Measurements from ENCODE around the gene BEST2.
A peak's percentile ranks its signal among the peaks of the same experiment; 100 is the strongest.

The BEST2 gene

DNA sequence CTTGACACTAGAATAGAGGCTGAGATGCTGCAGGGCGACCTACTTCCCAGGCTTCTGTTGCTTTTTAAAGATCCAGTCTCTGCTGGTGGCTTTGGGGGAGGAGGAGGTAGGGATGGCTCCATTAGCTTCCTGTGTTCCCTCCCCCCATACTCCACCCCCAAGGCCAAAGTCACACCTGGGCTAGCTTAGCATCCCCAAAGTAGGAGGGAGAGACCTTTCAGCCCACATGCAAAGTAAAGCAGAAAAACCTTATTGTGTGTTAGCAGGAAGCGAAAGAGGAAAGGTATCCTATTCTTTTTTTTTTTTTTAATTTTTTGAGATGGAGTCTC is 24.6 kb upstream of the BEST2 start:
- H3K4me1 Mint-ChIP-seq: peaks cover 20% of the 10 kb centered on the region
- peak overlapping the region in 2 of 3 experiments; percentile 65 to 71 for H3K27ac Mint-ChIP-seq
- H3K4me3 Mint-ChIP-seq: peak overlapping the region; percentile 65 to 82 (median 77)
- H3K27me3 Mint-ChIP-seq (ENCODE audit: low read depth): no peaks in the 10 kb centered on the region
- TF ChIP-seq, protein P1, sequence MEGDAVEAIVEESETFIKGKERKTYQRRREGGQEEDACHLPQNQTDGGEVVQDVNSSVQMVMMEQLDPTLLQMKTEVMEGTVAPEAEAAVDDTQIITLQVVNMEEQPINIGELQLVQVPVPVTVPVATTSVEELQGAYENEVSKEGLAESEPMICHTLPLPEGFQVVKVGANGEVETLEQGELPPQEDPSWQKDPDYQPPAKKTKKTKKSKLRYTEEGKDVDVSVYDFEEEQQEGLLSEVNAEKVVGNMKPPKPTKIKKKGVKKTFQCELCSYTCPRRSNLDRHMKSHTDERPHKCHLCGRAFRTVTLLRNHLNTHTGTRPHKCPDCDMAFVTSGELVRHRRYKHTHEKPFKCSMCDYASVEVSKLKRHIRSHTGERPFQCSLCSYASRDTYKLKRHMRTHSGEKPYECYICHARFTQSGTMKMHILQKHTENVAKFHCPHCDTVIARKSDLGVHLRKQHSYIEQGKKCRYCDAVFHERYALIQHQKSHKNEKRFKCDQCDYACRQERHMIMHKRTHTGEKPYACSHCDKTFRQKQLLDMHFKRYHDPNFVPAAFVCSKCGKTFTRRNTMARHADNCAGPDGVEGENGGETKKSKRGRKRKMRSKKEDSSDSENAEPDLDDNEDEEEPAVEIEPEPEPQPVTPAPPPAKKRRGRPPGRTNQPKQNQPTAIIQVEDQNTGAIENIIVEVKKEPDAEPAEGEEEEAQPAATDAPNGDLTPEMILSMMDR (IDR thresholded peaks at IDR 0.05; ENCODE audit: unreplicated experiment in 3 of 3): no peak
- H3K9me3 Mint-ChIP-seq: no peaks in the 10 kb centered on the region
- peaks cover 26% of the 10 kb centered on the region for H3K36me3 Mint-ChIP-seq (ENCODE audit: low read depth)

DNA sequence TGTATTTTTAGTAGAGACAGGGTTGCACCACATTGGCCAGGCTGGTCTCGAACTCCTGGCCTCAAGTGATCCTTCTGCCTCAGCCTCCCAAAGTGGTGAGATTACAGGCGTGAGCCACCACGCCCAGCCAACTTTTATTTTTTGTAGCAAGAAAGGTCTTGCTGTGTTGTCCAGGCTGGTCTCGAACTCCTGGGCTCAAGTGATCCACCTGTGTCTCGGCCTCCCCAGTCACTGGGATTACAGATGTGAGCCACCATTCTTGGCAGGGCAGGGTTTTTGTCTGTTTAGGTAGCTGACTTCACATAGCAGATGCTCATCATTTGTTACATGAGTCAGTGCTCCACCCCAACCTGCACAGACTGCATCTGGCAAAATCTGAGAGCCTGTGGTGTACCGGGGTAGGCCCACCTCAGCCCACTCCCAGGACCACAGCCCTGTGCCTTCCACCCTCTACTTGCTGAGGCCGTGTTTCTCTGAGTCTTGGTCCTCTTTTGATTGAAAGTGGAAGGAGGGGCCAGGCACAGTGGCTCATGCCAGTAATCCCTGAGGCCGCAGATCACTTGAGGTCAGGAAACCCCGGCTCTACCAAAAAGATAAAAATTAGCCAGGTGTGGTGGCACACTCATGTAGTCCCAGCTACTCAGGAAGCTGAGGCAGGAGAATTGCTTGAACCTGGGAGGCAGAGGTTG is 23.7 kb upstream of the BEST2 start:
- H3K9me3 Mint-ChIP-seq: no peaks in the 10 kb centered on the region

DNA sequence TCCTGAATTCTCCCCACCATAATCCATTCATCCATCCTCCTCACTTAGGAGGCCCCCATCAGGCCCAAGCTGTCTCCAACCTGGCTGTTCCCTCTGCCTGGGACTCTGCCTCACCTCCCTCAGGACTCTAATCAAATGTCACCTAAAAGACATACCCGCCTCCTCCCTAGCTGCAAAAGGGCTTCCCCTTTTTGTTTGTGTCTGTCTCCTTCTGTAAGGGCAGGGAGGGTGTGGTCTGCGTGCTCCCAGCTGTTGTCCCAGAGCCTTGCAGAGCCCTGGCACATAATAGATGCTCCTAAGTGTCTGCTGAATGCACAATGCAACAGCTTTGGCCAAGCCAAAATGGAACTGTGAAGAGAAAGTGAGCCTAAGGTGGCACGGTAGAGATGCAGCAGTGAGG is 21.5 kb upstream of the BEST2 start:
- Mint-ChIP-seq H3K9me3 (no peaks in the 10 kb centered on the region), H3K4me3 (peak overlapping the region; percentile 40 to 75 (median 74)), H3K36me3 (ENCODE audit: low read depth) (peaks cover 34% of the 10 kb centered on the region), H3K27ac (peak overlapping the region in 1 of 3 experiments; percentile 65), H3K27me3 (ENCODE audit: low read depth) (no peaks in the 10 kb centered on the region), H3K4me1 (peaks cover 30% of the 10 kb centered on the region)
- TF ChIP-seq, protein P1 (IDR thresholded peaks at IDR 0.05; ENCODE audit: unreplicated experiment in 3 of 3): no peak

More for the DNA sequence above, 23.7 kb upstream of the BEST2 start:
- H3K4me3 Mint-ChIP-seq: no peak overlapping the region
- peaks cover 27% of the 10 kb centered on the region for H3K4me1 Mint-ChIP-seq
- no peaks in the 10 kb centered on the region for H3K27me3 Mint-ChIP-seq (ENCODE audit: low read depth)
- TF ChIP-seq, protein P1 (IDR thresholded peaks at IDR 0.05; ENCODE audit: unreplicated experiment in 3 of 3): no peak
- H3K27ac Mint-ChIP-seq: no peak overlapping the region
- peaks cover 30% of the 10 kb centered on the region for H3K36me3 Mint-ChIP-seq (ENCODE audit: low read depth)

DNA sequence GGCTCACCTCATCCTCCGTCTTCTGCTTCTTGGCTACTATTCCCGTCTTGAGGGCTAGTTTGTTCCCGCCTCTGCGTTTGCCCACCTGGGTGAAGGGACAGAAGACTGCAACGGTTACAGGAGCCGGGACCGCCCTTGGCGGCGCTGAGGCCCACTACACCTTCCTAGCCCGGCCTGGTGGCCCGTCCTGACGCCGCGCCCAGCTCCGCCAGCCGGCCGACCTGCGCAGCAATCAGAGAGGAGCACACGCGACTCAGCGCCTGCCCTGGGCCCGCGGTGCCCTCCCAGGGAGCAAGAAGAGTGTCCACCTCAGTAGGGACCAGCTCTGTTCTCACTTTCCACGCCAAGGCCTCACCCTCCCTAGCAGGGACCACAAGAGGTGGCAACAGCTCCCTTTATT is 20.3 kb upstream of the BEST2 start:
- Mint-ChIP-seq H3K9me3 (no peaks in the 10 kb centered on the region), H3K27ac (no peak overlapping the region), H3K4me1 (peaks cover 30% of the 10 kb centered on the region), H3K36me3 (ENCODE audit: low read depth) (peaks cover 34% of the 10 kb centered on the region), H3K4me3 (peak overlapping the region in 1 of 3 experiments; percentile 34), H3K27me3 (ENCODE audit: low read depth) (no peaks in the 10 kb centered on the region)
- TF ChIP-seq, protein P1 (IDR thresholded peaks at IDR 0.05; ENCODE audit: unreplicated experiment in 3 of 3): no peak

DNA sequence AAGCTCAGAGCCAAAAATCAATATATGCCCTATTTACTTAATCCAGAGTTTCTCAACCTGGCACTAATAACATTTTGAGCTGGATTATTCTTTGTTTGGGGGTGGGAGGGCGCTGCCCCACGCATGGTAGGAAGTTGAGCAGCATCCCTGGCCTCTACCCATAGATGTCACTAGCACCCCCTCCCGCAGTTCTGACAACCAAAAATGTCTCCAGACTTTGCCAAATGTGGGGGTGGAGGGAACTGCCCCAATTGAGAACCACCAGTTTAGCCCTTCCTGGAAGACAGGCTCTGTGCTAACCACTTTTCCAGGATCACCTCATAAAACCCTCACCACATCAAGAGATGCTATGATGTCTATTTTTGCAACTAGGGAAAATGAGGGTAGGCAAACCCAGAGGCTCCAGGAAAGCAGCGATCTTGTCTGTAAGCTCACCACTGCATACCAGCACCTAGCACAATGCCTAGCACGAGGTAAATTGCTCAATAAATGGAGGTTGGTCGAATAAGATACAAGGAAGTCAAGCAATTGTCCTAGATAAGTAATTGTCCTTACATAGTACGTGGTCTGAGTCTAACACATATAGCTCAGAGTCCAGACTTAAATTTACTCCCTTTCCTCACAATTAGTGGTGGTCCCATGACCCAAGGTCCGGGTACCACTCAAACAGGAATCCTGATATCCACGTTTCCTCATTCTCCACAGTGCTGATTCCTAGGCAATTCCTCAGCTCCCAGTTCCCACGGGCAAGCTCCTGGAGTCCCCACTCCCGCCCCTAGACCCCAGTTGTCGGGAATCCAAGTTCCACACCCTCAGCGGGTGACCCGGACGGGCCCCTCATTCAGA is 18.0 kb upstream of the BEST2 start:
- Mint-ChIP-seq H3K4me1 (peaks cover 41% of the 10 kb centered on the region), H3K4me3 (peak overlapping the region; percentile 91 to 94 (median 93)), H3K36me3 (ENCODE audit: low read depth) (peaks cover 29% of the 10 kb centered on the region), H3K9me3 (no peaks in the 10 kb centered on the region), H3K27ac (peak overlapping the region; percentile 79 to 95 (median 93)), H3K27me3 (ENCODE audit: low read depth) (no peaks in the 10 kb centered on the region)
- TF ChIP-seq, protein P1 (IDR thresholded peaks at IDR 0.05; ENCODE audit: unreplicated experiment in 3 of 3): no peak

Data from nephron (organoid).